WTC11 (cell line): ENCODE results near the gene ITLN2. TPM values are rescaled to one million over a fixed set of nuclear protein-coding genes. Genes with fewer than 3 reads are reported as not detected.

Source experiments
- ATAC-seq: fragments of 200-7000 bp; cut with Tn5 transposase; 2 replicates; pipeline ENCODE4 v1.10.0; 2021; ENCODE audit warnings: mild to moderate bottlenecking, moderate library complexity
- Bru-seq: library from RNA; stranded (reverse); fragments of 400-500 nt; gene quantifications from one replicate; lab custom pipeline; 2021; lab: Mats Ljungman, UMichigan
- CTCF ChIA-PET: fragments of 300-600 bp; sonication (Branson Sonifier 250); formaldehyde crosslinking; loops from one replicate; lab custom pipeline; 2021; ENCODE audit warnings: antibody characterized with exemption; lab: Charles Lee
- POLR2A ChIA-PET: fragments of 350-600 bp; sonication (Branson Sonifier 250); formaldehyde crosslinking; loops from one replicate; lab custom pipeline; 2021; ENCODE audit warnings: antibody characterized with exemption; lab: Charles Lee
- DNase-seq: peaks from one replicate; pipeline ENCODE4 v3.0.0; 2021; ENCODE audit warnings: low spot score
- H3K27ac Mint-ChIP-seq: 2 replicates; pipeline ENCODE4 v1.8.0; 2021; ENCODE audit warnings: mixed read lengths
- H3K27me3 Mint-ChIP-seq: 2 replicates; pipeline ENCODE4 v1.8.0; 2021; ENCODE audit warnings: low read depth, mild to moderate bottlenecking, moderate library complexity, mixed read lengths
- H3K36me3 Mint-ChIP-seq: 2 replicates; pipeline ENCODE4 v1.8.0; 2021; ENCODE audit warnings: mixed read lengths
- H3K4me1 Mint-ChIP-seq: 2 replicates; pipeline ENCODE4 v1.8.0; 2022; ENCODE audit warnings: mixed read lengths
- H3K4me3 Mint-ChIP-seq: 2 replicates; pipeline ENCODE4 v1.8.0; 2021; ENCODE audit warnings: mild to moderate bottlenecking, moderate library complexity, mixed read lengths
- H3K9me3 Mint-ChIP-seq: 2 replicates; pipeline ENCODE4 v1.8.0; 2021; ENCODE audit warnings: mixed read lengths
- ATF6 ChIP-seq: sonication (generic); formaldehyde crosslinking; IDR thresholded peaks from 2 replicates; pipeline ENCODE4 v1.8.1; 2023; ENCODE audit warnings: mild to moderate bottlenecking, missing genetic modification reagents
- CREB1 ChIP-seq: sonication (generic); formaldehyde crosslinking; IDR thresholded peaks from 2 replicates; pipeline ENCODE4 v1.8.0; 2023; ENCODE audit warnings: mild to moderate bottlenecking, missing genetic modification reagents
- CTCF ChIP-seq: fragments of 200-600 bp; IDR thresholded peaks from 2 replicates; pipeline ENCODE4 v1.8.0; 2022; ENCODE audit warnings: antibody characterized with exemption
- EMX1 ChIP-seq: fragments of 250-450 bp; sonication (Bioruptor Pico); IDR thresholded peaks from 2 replicates; pipeline ENCODE4 v1.8.0; 2021; ENCODE audit warnings: mild to moderate bottlenecking
- ERG ChIP-seq: fragments of 250-450 bp; sonication (Bioruptor Pico); IDR thresholded peaks from 2 replicates; pipeline ENCODE4 v1.8.0; 2021; ENCODE audit warnings: mild to moderate bottlenecking
- ESRRA ChIP-seq: sonication (generic); formaldehyde crosslinking; IDR thresholded peaks from 2 replicates; pipeline ENCODE4 v1.8.1; 2022; ENCODE audit warnings: mild to moderate bottlenecking, missing genetic modification reagents, borderline replicate concordance
- FOXJ3 ChIP-seq: sonication (generic); formaldehyde crosslinking; IDR thresholded peaks from 2 replicates; pipeline ENCODE4 v1.9.0; 2021; ENCODE audit warnings: missing genetic modification reagents, mild to moderate bottlenecking, borderline replicate concordance
- GABPB1 ChIP-seq: sonication (generic); formaldehyde crosslinking; IDR thresholded peaks from 2 replicates; pipeline ENCODE4 v1.8.1; 2023; ENCODE audit warnings: mild to moderate bottlenecking, missing genetic modification reagents
- IRF2 ChIP-seq: sonication (generic); formaldehyde crosslinking; IDR thresholded peaks from 2 replicates; pipeline ENCODE4 v1.8.0; 2022; ENCODE audit warnings: low read depth, missing genetic modification reagents, borderline replicate concordance
- KAT7 ChIP-seq: sonication (generic); formaldehyde crosslinking; IDR thresholded peaks from 2 replicates; pipeline ENCODE4 v1.8.1; 2023; ENCODE audit warnings: missing genetic modification reagents, mild to moderate bottlenecking, borderline replicate concordance
- NFATC4 ChIP-seq: fragments of 250-450 bp; sonication (Bioruptor Pico); IDR thresholded peaks from 2 replicates; pipeline ENCODE4 v1.9.0; 2021; ENCODE audit warnings: mild to moderate bottlenecking
- RELA ChIP-seq: sonication (generic); formaldehyde crosslinking; IDR thresholded peaks from 2 replicates; pipeline ENCODE4 v1.8.1; 2022; ENCODE audit warnings: missing genetic modification reagents, mild to moderate bottlenecking, borderline replicate concordance
- ZBTB43 ChIP-seq: sonication (generic); formaldehyde crosslinking; IDR thresholded peaks from 2 replicates; pipeline ENCODE4 v1.8.1; 2023; ENCODE audit warnings: mild to moderate bottlenecking, missing genetic modification reagents
- ZNF121 ChIP-seq: sonication (generic); formaldehyde crosslinking; IDR thresholded peaks from 2 replicates; pipeline ENCODE4 v1.8.0; 2023; ENCODE audit warnings: missing genetic modification reagents
- long read RNA-seq, 3 experiments: library from RNA in 1 of 3; library from capped mRNA in 1 of 3; library from polyadenylated mRNA in 1 of 3; unstranded in 2 of 3; stranded (forward) in 1 of 3; transcript quantifications; one replicate each; pipeline ENCODE4 v2.0.0, GENCODE V29; 2021
- total RNA-seq: library from RNA; stranded (reverse); gene quantifications from 3 replicates; pipeline ENCODE4 v1.2.3, GENCODE V29; 2021

Gene ITLN2
- 5.9 to 7.8 TPM (median 7.0 TPM) in 3 replicates for total RNA-seq
- percentile 47 among the genes with signal in this experiment for Bru-seq, nascent RNA
- long read RNA-seq, experiment 1, partial matches to known transcripts, result 2 of 9 reads
- long read RNA-seq, experiment 1, other reads (novel, unspliced or antisense), result 4 of 9 reads
- long read RNA-seq, experiment 2, partial matches to known transcripts, result 1 of 6 reads
- long read RNA-seq, experiment 2, other reads (novel, unspliced or antisense), result 2 of 6 reads
- long read RNA-seq, experiment 3, transcript ITLN2-201 (8 exons, 1,151 nt), result major isoform, 8 of 11 reads
- long read RNA-seq, experiment 3, partial matches to known transcripts, result 0 of 11 reads
- long read RNA-seq, experiment 3, other reads (novel, unspliced or antisense), result 3 of 11 reads

- Mint-ChIP-seq H3K36me3 (peaks cover 4% of the 10 kb centered on the region), H3K9me3 (0 out of 2 replicates have a peak, but pooled peaks cover 3% of the 10 kb centered on the region), H3K27ac (peak within 1 kb of the TSS; percentile 69), H3K4me3 (no peak within 1 kb of the TSS; the same call in 1 of the 2 replicates), H3K27me3 (no peaks in the 10 kb centered on the region), H3K4me1 (peaks cover 37% of the 10 kb centered on the region)
- ChIA-PET POLR2A (interaction anchor here (0.6 to 1.5 kb wide), 5 partner anchors 34 to 178 kb away, joined by 3 to 7 read pairs (median 3); partner anchors contain the start of gene DEDD), CTCF (interaction anchor here (0.6 to 5.3 kb wide), 71 partner anchors 9 to 404 kb away, joined by 3 to 141 read pairs (median 5); partner anchors contain the start of genes ADAMTS4, ARHGAP30, CD244 and DEDD)
- ATAC-seq (peak; percentile 93), DNase-seq (peak; percentile 69)
- TF ChIP-seq CTCF (peak; percentile 64; the same call in 1 of the 2 replicates), ESRRA (CRISPR knock-in tag) (no peak; the same call in 1 of the 2 replicates), EMX1 (CRISPR knock-in tag) (0 out of 2 replicates have a peak, but pooled peaks have one; percentile 37), ZNF121 (CRISPR knock-in tag) (peak; percentile 13; the same call in 1 of the 2 replicates), NFATC4 (CRISPR knock-in tag) (no peak)
Observed at GRCh38 chr1:160954158-160955104, at the start of gene ITLN2. ITLN2 (minus strand) TSS chr1:160954809; CDS start chr1:160954741, 68 bp downstream.

- TF ChIP-seq KAT7 (CRISPR knock-in tag) (no peak), ZNF121 (CRISPR knock-in tag) (no peak), CREB1 (CRISPR knock-in tag) (no peak), ZBTB43 (CRISPR knock-in tag) (no peak), GABPB1 (CRISPR knock-in tag) (no peak), RELA (CRISPR knock-in tag) (no peak), ATF6 (no peak), FOXJ3 (CRISPR knock-in tag) (no peak), IRF2 (CRISPR knock-in tag) (no peak), ERG (no peak)
- Mint-ChIP-seq H3K4me1 (peaks cover 10% of the 10 kb centered on the region), H3K36me3 (peaks cover 52% of the 10 kb centered on the region), H3K27ac (peak overlapping the region; percentile 48; the same call in 1 of the 2 replicates), H3K27me3 (no peaks in the 10 kb centered on the region), H3K9me3 (no peaks in the 10 kb centered on the region), H3K4me3 (no peak overlapping the region)
- POLR2A ChIA-PET, result no interaction called here
- CTCF ChIA-PET, result interaction anchor here (0.7 to 1.7 kb wide), 2 partner anchors 11 to 761 kb away, joined by 4 to 6 read pairs; no protein-coding TSS in a partner anchor
- no peak for DNase-seq
- ATAC-seq, result no peak
Observed at GRCh38 chr1:161001525-161001924, 46.9 kb upstream of the ITLN2 start.
